ENCODE measurements around the gene TBX20. TPM values are rescaled to one million over a fixed set of nuclear protein-coding genes. Genes with fewer than 3 reads are reported as not detected.
A peak's percentile ranks its signal among the peaks of the same experiment; 100 is the strongest.
"Not testable (repeated sequence)": the region's sequence is repeated elsewhere in the genome, so short reads cannot be mapped to it uniquely, and the experiment has no call there.

The TBX20 gene
- total RNA-seq, 1 experiment from 2014 or later = 0.74 TPM

DNA sequence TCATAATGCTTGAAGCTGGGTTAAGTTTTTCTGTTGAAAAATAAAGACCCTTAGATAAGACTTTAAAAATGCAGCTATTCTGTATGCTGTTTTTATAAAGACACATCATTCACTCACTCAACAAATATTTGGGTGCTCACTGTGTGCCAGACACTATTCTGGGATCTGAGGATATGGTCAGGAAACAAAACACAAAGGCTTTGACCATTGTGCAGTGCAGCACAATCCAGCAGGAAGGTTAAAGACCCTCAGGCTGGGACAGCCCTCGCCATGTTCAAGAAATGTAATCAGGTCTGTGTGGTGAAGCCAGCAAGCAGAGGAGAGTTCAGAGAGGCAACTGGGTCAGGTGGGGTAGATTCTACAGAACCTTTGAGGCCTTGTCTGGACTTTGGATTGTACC is 31.5 kb downstream of the TBX20 start:
- DNase-seq (ENCODE audit: low read depth) = not testable (repeated sequence)

DNA sequence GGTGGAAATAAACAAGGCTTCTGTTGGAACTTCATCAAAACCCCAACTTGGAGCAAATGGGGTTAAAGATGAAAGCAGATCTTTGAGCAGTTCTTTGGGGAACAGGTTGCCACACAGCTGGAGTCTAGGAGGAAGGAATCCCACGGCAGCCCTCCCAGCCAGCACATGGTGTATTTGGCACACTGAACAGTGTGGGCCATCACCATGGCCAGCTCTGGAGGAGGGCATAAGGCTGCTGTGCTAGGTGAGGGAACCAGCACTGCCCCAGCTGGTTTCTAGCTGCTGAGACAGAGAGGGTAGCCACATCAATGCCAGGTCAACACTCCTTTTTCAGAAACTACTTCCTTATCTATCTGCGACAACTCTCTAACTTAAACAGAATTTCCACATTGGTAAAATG is 33.7 kb downstream of the TBX20 start:
- not testable (repeated sequence) for DNase-seq (ENCODE audit: low read depth)

DNA sequence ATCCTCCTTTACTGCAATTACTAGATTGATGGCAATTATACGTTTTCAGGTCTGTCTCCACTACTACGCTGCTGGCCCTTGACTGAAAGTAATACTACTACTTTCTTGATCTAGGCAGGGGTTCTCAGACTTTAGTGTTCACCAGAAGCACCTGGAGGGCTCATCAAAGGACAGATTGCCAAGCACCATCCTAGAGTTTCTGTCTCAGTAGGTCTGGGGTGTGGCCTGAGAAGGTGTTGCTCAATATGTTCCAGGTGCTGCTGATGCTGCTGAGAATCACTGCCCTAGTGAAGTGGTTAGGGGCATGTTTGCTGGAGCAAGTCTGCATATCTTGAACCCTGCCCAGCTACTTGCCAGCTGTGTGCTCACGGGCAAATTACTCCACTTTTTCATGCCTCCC is 37.9 kb downstream of the TBX20 start:
- DNase-seq (ENCODE audit: low read depth) = not testable (repeated sequence)

GRCh38 chr7:35215063-35215462 is 38.8 kb downstream of the TBX20 start:
- not testable (repeated sequence) for DNase-seq (ENCODE audit: low read depth)

DNA sequence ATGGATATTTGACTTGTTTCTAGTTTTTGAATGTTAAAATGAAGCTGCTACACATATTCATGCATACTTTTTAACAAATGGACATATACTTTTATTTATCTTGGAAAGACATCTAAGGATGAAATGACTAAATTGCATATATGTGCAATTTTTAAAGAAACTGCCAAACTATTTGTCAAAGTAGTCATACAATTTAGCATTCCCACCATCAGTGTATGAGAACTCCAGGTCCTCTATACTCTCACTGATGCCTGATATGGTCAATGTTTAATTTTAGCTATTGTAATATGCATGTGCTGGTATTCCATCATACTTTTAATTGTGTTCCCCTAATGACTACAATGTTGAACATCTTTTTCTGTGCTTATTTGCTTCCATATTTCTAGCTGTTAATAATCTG is 47.0 kb downstream of the TBX20 start:
- not testable (repeated sequence) for DNase-seq (ENCODE audit: low read depth)

DNA sequence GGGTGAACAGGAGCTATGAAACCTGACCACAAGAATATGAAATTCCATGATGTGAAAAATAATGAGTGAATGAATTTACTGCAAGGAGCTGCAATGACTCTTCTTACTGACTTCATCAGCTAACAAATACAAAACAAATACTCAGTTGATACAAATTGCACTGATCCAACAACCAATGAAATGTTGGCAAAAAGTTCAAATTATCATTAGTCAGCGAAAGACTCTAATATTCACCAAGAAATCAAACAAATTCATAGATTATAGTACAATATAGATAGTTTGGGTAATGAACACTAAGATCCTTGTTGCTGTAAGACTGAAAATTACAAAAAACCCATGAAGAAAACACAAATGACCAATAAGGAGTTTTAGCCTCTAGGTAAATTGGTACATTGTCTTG is 49.0 kb downstream of the TBX20 start:
- DNase-seq (ENCODE audit: low read depth) = not testable (repeated sequence)

DNA sequence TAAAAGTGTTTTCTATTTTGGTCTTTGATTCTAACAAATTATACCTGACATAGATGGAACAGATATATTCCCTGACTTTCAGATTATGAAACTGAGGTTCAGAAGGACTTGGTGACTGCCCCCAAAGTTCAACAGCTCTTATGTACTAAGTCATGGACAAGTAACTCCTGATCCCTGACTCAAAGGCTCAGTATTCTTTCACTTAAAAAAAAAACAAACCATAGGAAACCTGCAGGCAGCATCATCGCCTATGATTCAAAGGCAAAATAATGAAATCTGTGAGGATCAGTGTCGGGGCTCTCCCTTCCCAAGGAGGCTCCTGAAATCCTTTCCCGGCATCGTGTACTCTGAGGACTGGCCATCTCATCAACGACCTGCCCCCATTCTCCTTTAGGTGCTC is 49.9 kb downstream of the TBX20 start:
- DNase-seq (ENCODE audit: low read depth) = peak; percentile 2

DNA sequence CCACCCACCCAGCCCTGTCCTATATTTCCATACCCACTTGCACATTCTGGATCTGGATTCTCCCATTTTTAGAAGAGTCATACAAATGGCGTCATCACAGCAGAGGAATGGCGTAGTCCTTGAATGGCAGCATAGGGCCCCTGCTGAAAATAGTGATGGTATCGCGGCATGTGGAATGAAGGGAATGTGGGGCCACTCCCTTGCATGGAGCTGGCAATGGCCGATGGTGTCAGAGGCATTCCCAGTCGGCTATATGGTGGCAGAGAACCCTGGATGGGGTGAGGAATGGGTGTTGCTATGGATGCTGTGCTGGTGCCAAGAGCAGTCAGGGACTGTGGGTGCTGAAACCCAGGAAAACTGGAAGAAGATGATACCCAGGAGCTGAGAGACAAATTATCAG is 51.5 kb downstream of the TBX20 start:
- DNase-seq (ENCODE audit: low read depth) = not testable (repeated sequence)

- DNase-seq (ENCODE audit: low read depth) = not testable (repeated sequence)
Observed at GRCh38 chr7:35200170-35200569, 53.7 kb downstream of the TBX20 start.

DNA sequence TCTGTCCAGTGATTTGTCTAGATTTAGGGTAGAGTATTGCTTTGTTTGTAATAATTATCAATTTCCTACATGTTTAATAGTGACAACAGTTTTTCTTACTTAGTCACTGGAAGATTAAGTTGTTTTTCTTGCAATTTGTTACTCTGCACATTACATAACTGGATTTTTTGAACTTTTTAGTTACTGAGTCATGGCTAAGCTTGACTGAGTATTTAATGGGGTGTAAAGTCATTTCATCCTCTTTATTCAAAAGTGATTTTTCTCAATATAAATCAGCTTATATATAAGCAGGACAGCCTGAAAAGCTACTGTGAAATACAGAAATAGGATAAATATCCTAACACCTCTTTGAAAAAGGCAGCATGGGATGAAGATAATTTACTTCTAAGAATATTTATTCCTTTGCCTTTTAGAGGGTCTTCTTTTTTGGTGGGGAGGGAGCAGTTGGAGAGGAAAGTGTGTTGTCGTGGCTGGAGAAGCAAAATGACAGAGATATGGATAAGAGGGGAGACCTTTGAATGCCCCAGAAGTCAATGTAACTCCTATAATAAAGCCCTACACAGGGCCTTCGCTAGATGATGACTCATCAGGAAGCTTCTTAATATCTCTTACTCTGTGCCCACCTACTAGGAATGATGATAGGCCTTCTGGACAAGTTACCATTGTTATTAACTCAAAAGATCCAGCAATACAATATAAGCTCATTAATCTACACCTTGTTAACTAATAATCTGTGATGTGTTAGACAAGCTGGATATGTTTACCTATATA is 55.3 kb downstream of the TBX20 start:
- DNase-seq (ENCODE audit: low read depth) = peak; percentile 20

- DNase-seq (ENCODE audit: low read depth) = not testable (repeated sequence)
Observed at GRCh38 chr7:35191571-35191970, 62.3 kb downstream of the TBX20 start.

- not testable (repeated sequence) for DNase-seq (ENCODE audit: low read depth)
Observed at GRCh38 chr7:35190146-35190773, 63.6 kb downstream of the TBX20 start.

- DNase-seq (ENCODE audit: low read depth) = peak; percentile 28
Observed at GRCh38 chr7:35186751-35187150, 67.1 kb downstream of the TBX20 start.

DNA sequence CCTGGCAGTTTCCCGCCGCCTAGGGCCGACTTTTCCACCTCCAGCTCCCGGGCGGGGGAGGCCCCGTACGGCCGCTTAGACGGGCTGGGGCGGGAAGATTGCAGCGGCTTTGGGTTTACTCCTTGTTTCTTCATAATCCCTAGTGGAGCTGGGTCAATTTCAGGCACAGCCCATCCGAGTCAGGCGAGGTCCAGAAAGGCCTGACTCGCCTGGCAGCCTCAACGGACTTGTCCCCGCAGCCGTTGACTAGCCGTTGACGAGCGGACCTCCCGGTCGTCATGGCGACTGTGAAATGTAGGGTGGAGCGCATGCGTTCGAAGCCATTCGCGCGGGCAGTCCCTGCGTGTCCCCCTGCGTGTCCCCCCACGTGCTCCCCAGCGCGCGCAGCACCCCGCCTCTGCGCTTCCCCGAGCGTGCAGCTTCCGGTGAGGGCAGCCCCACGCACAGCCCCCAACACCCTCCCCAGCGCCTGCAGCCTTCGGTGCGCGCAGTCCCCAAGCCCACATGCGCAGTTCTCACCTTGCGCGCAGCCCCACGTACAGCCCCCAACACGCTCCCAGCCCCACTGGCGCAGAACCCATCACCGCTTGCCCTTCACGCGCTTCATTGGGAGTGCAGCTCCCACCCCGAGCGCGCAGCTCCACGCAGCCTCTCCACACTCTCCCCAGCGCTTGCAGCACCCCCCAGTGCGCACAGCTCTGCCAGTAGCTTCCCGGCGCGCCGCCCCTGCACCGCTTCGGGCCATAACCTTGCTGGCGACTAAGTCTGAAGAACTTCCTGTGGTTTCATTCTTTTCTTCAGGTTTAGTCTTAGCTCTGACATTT is 67.8 kb downstream of the TBX20 start:
- DNase-seq (ENCODE audit: low read depth) = peak; percentile 72

DNA sequence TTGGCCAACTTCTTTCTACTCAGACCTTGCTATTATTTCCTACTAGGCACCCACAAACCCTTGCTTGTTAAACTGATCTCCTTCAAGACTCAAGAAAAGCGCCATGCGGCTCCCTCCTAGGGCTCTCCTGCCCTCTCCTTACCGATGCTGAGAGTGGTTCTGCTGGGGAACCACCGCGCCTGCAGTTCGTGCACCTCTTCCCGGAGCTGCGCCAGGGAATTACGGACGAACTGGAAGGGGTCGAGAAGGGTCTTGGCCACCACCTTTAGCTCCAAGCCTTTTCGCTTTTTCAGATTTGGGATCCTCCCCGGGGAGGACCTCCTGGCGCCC is 68.4 kb downstream of the TBX20 start:
- not testable (repeated sequence) for DNase-seq (ENCODE audit: low read depth)

DNA sequence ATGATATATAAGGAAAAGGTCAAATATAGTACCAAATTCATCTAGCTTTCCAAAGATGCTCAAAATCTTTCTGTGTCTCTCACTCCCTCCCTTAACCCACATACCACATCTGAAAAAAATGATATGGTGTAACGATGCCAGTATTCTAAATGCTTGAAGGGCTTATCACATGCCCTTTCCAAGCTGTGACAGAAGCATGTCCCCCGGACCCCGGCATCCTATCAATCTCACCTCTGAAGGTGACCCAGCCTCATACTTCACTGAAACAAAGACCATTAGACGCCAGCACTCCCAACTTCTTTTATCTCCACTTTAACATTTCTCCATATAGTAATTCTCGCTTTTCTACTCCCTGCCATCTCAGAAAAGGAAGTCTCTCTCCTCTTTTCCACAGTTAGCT is 68.9 kb downstream of the TBX20 start:
- DNase-seq (ENCODE audit: low read depth) = not testable (repeated sequence)

GRCh38 chr7:35183873-35184503 is 69.9 kb downstream of the TBX20 start:
- not testable (repeated sequence) for DNase-seq (ENCODE audit: low read depth)

- not testable (repeated sequence) for DNase-seq (ENCODE audit: low read depth)
Observed at GRCh38 chr7:35180665-35181064, 73.2 kb downstream of the TBX20 start.

- DNase-seq (ENCODE audit: low read depth) = not testable (repeated sequence)
Observed at GRCh38 chr7:35173176-35173575, 80.7 kb downstream of the TBX20 start.

DNA sequence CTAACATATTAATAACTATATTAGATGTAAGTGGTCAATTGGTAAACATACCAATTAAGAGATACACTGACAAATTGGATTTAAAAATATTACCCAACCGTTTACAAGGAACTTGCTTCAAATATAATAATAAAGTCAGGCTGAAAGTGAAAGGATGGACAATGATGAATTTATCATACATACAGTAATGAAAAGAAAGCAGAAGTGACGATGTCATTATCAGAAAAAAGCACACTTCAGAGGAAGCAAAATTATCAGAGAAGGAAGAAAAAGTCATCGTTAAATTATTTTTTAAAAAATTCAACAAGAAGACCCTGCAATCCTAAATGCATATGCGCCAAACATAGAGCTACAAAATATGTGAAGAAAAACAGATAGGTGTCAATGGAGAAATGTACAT is 81.8 kb downstream of the TBX20 start:
- not testable (repeated sequence) for DNase-seq (ENCODE audit: low read depth)

- DNase-seq (ENCODE audit: low read depth) = not testable (repeated sequence)
Observed at GRCh38 chr7:35167658-35168057, 86.2 kb downstream of the TBX20 start.

GRCh38 chr7:35167158-35167557 is 86.7 kb downstream of the TBX20 start:
- DNase-seq (ENCODE audit: low read depth) = not testable (repeated sequence)

Data from HT1080 (cell line).